K562 (cell line): Measurements from ENCODE around the gene PRRC2A. TPM values are rescaled to one million over a fixed set of nuclear protein-coding genes. Genes with fewer than 3 reads are reported as not detected.

Experiments
- BRD9 ChIP-seq: fragments of 450-650 bp; IDR thresholded peaks from 2 replicates; pipeline ENCODE4 v1.6.1; 2018; ENCODE audit warnings: low read depth; ENCODE audit not compliant: partially characterized antibody
- CREB1 ChIP-seq, 2 experiments: sonication (generic) in 1 of 2; formaldehyde crosslinking in 1 of 2; IDR thresholded peaks; 2 replicates each; pipeline versions ENCODE4 v1.6.1 to v1.8.0; 2012 to 2022; ENCODE audit warnings: inconsistent platforms in 1 of 2, mild to moderate bottlenecking in 1 of 2, missing genetic modification reagents in 1 of 2, moderate library complexity in 1 of 2
- ESRRB ChIP-seq: fragments of 250-450 bp; sonication (Bioruptor Pico); IDR thresholded peaks from 2 replicates; pipeline ENCODE4 v1.5.0; 2020; ENCODE audit warnings: mild to moderate bottlenecking, moderate library complexity, borderline replicate concordance
- HDAC2 ChIP-seq: fragments of 450-650 bp; IDR thresholded peaks from 2 replicates; pipeline ENCODE4 v1.6.1; 2016; ENCODE audit warnings: mild to moderate bottlenecking
- KDM2B ChIP-seq: fragments of 250-450 bp; sonication (Bioruptor Pico); IDR thresholded peaks from 2 replicates; pipeline ENCODE4 v1.8.0; 2021; ENCODE audit warnings: mild to moderate bottlenecking, moderate library complexity
- MAFF ChIP-seq: IDR thresholded peaks from 2 replicates; pipeline ENCODE4 v1.6.1; 2012; ENCODE audit warnings: low read length, improper control_type of control experiment
- NCOA2 ChIP-seq, 2 experiments: fragments of 450-650 bp; IDR thresholded peaks; 2 replicates each; pipeline ENCODE4 v1.6.1; 2018; ENCODE audit warnings: mild to moderate bottlenecking in 2 of 2, moderate library complexity in 1 of 2; ENCODE audit not compliant: partially characterized antibody in 2 of 2
- NUFIP1 ChIP-seq: fragments of 450-650 bp; IDR thresholded peaks from 2 replicates; pipeline ENCODE4 v1.6.1; 2018; ENCODE audit not compliant: partially characterized antibody
- PHF8 ChIP-seq: fragments of 200-600 bp; sonication (generic); IDR thresholded peaks from 2 replicates; pipeline ENCODE4 v1.6.1; 2012; ENCODE audit warnings: mixed run types, mild to moderate bottlenecking, inconsistent platforms, low read length, moderate library complexity, borderline replicate concordance
- PHTF2 ChIP-seq: fragments of 250-450 bp; sonication (Bioruptor Pico); IDR thresholded peaks from 2 replicates; pipeline ENCODE4 v1.5.0; 2021; ENCODE audit warnings: mild to moderate bottlenecking
- RCOR1 ChIP-seq, 2 experiments: IDR thresholded peaks; 2 replicates each; pipeline ENCODE4 v1.6.1; 2012; ENCODE audit warnings: low read depth in 2 of 2, low read length in 2 of 2, borderline replicate concordance in 1 of 2, improper control_type of control experiment in 1 of 2
- SRSF7 ChIP-seq: fragments of 200-400 bp; formaldehyde crosslinking; optimal IDR thresholded peaks from 2 replicates; pipeline ENCODE3; 2017; ENCODE audit warnings: mild to moderate bottlenecking, low read depth, low read length
- TAF15 ChIP-seq: fragments of 200-400 bp; formaldehyde crosslinking; IDR thresholded peaks from 2 replicates; pipeline ENCODE4 v1.6.1; 2017; ENCODE audit warnings: mild to moderate bottlenecking, low read depth, low read length, moderate library complexity
- TBL1XR1 ChIP-seq, 2 experiments: IDR thresholded peaks; 2 replicates each; pipeline ENCODE4 v1.6.1; 2012; ENCODE audit warnings: improper control_type of control experiment in 2 of 2, low read length in 2 of 2, mild to moderate bottlenecking in 1 of 2
- TRIM24 ChIP-seq, 2 experiments: fragments of 450-650 bp; IDR thresholded peaks; 2 replicates each; pipeline ENCODE4 v1.6.1; 2016
- ZC3H4 ChIP-seq: sonication (generic); formaldehyde crosslinking; IDR thresholded peaks from 2 replicates; pipeline ENCODE4 v1.9.0; 2021; ENCODE audit warnings: missing genetic modification reagents, borderline replicate concordance
- ZFPM2 ChIP-seq: fragments of 250-450 bp; sonication (Bioruptor Pico); IDR thresholded peaks from 2 replicates; pipeline ENCODE4 v1.5.1; 2022; ENCODE audit warnings: mild to moderate bottlenecking
- ZNF707 ChIP-seq: fragments of 250-450 bp; sonication (Bioruptor Pico); conservative IDR thresholded peaks from 2 replicates; pipeline ENCODE4 v1.8.0; 2022; ENCODE audit warnings: inconsistent platforms, mild to moderate bottlenecking, moderate library complexity
- ZSCAN29 ChIP-seq: fragments of 450-650 bp; IDR thresholded peaks from 2 replicates; pipeline ENCODE4 v1.6.1; 2017
- polyA plus RNA-seq, 8 experiments: library from polyadenylated mRNA; depleted of rRNA in 4 of 8; stranded (reverse) in 5 of 8; unstranded in 3 of 8; fragments of >200 nt; fragmentation: Nextera tagmentation in 2 of 8; fragmentation: Illumina TruSeq in 1 of 8; extraction: Ambion mirVana in 2 of 8; extraction: Trizol in 1 of 8; gene quantifications; 2 replicates each; pipeline versions ENCODE4 v1.2.1 to v1.2.3, GENCODE V29; 2011 to 2014; ENCODE audit warnings: inconsistent platforms in 1 of 8, missing spikeins in 1 of 8
- total RNA-seq, 7 experiments: library from RNA; depleted of rRNA in 6 of 7; stranded (reverse); fragments of >200 nt in 6 of 7; fragmentation: Illumina TruSeq in 2 of 7; extraction: Trizol in 2 of 7; gene quantifications; 2 replicates each; pipeline versions ENCODE4 v1.2.1 to v1.2.3, GENCODE V29; 2011 to 2021; ENCODE audit warnings: low replicate concordance in 1 of 7
- TF ChIP-seq, protein P1 (sequence below): fragments of 450-650 bp; formaldehyde crosslinking; IDR thresholded peaks from 2 replicates; pipeline ENCODE4 v1.4.0; 2022; ENCODE audit warnings: missing genetic modification characterization
- TF ChIP-seq, protein P2 (sequence below): sonication (generic); IDR thresholded peaks from 2 replicates; pipeline ENCODE4 v1.6.1; 2016
- TF ChIP-seq, protein P3 (sequence below), 2 experiments: fragments of 450-650 bp in 1 of 2; sonication (generic) in 1 of 2; formaldehyde crosslinking in 1 of 2; IDR thresholded peaks in 1 of 2; conservative IDR thresholded peaks in 1 of 2; 2 replicates each; pipeline versions ENCODE4 v1.6.1 to v1.8.1; 2016 to 2023; ENCODE audit warnings: mild to moderate bottlenecking in 2 of 2, moderate library complexity in 2 of 2, inconsistent platforms in 1 of 2, missing genetic modification reagents in 1 of 2
- TF ChIP-seq, protein P4 (sequence below), 2 experiments: fragments of 250-450 bp in 1 of 2; fragments of 450-650 bp in 1 of 2; sonication (Bioruptor Pico) in 1 of 2; IDR thresholded peaks; 2 replicates each; pipeline versions ENCODE4 v1.6.1 to v1.8.0; 2016 to 2021; ENCODE audit warnings: mild to moderate bottlenecking in 2 of 2, moderate library complexity in 2 of 2, missing compliant biosample characterization in 1 of 2, missing genetic modification characterization in 1 of 2

The PRRC2A gene
- total and polyA plus RNA-seq, 9 of the 15 experiments (the other 6 are each of a cell fraction or from before 2014, with no cell fraction given), result 1.0 to 332 (median 63.0) TPM

DNA sequence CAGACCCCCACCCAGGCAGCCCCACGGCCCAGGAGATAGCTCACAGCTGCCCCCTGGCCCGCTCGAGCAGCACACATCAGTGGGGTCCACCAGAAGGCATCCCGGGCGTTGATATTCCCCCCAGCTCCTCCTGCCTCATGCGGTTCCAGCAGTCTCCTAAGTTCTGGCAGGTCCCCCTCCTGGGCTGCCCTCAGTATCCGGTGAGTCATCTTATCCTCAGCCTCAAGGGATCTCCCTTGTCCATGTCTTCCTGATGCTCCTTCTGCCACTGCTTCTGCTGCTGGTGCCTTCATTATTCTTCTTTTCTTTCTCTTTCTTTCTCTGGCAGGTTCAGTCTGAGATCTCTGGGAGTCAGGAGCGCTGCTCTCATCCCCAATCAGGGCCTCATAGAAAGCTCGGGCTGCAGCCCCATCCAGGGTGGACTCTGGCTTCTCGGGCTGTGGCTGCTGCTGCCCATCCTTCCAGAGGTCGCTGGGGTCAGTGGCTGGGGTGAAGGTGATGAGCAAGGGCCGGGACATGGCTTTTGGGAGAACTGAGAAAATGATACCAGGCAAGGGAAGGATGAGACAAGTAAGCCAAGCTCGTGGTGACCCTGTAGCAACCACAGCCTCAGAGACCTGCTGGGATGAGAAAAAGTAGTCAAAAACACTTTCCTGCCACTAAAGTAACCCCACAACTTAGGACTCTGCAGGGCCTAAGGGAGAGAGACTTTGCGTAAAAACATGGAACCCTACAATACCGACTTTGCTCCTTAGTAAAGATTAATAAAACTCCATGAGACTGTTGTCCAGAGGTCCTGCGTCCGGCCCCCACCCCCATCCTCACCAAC is 43.7 kb downstream of the PRRC2A start (continued):
- TF ChIP-seq PHTF2 (CRISPR knock-in tag) (no peak), PHF8 (no peak), KDM2B (no peak), TRIM24 (IDR thresholded peaks at IDR 0.05) (peak in 1 of 2 experiments; percentile 38; a peak in 1 of 4 replicates), ZC3H4 (CRISPR knock-in tag) (no peak), HDAC2 (peak; percentile 93), MAFF (peak; percentile 5; the same call in 1 of the 2 replicates), TAF15 (no peak), BRD9 (peak; percentile 92), TBL1XR1 (IDR thresholded peaks at IDR 0.05; ENCODE audit: low read length in 2 of 2) (peak in 1 of 2 experiments; percentile 23; a peak in 1 of 4 replicates), ZSCAN29 (no peak), ZFPM2 (0 out of 2 replicates have a peak, but pooled peaks have one; percentile 11), CREB1 (IDR thresholded peaks at IDR 0.05) (no peak; the same call in 1 of the 2 replicates), CREB1 (CRISPR knock-in tag; IDR thresholded peaks at IDR 0.05) (no peak), SRSF7 (no peak), RCOR1 (IDR thresholded peaks at IDR 0.05; ENCODE audit: borderline replicate concordance in 1 of 2, low read depth in 2 of 2, low read length in 2 of 2) (peak in 1 of 2 experiments; percentile 91; a peak in 1 of 4 replicates), NCOA2 (IDR thresholded peaks at IDR 0.05; ENCODE audit: partially characterized antibody in 2 of 2) (no peak), ESRRB (CRISPR knock-in tag) (no peak), ZNF707 (CRISPR knock-in tag) (no peak), NUFIP1 (no peak)
- TF ChIP-seq, protein P1, sequence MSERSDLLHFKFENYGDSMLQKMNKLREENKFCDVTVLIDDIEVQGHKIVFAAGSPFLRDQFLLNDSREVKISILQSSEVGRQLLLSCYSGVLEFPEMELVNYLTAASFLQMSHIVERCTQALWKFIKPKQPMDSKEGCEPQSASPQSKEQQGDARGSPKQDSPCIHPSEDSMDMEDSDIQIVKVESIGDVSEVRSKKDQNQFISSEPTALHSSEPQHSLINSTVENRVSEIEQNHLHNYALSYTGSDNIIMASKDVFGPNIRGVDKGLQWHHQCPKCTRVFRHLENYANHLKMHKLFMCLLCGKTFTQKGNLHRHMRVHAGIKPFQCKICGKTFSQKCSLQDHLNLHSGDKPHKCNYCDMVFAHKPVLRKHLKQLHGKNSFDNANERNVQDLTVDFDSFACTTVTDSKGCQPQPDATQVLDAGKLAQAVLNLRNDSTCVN (CRISPR knock-in tag), result 0 out of 2 replicates have a peak, but pooled peaks have one; percentile 10
- TF ChIP-seq, protein P2, sequence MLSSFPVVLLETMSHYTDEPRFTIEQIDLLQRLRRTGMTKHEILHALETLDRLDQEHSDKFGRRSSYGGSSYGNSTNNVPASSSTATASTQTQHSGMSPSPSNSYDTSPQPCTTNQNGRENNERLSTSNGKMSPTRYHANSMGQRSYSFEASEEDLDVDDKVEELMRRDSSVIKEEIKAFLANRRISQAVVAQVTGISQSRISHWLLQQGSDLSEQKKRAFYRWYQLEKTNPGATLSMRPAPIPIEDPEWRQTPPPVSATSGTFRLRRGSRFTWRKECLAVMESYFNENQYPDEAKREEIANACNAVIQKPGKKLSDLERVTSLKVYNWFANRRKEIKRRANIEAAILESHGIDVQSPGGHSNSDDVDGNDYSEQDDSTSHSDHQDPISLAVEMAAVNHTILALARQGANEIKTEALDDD, result 0 out of 2 replicates have a peak, but pooled peaks have one; percentile 3
- TF ChIP-seq, protein P3, sequence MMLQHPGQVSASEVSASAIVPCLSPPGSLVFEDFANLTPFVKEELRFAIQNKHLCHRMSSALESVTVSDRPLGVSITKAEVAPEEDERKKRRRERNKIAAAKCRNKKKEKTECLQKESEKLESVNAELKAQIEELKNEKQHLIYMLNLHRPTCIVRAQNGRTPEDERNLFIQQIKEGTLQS (IDR thresholded peaks at IDR 0.05), result no peak
- TF ChIP-seq, protein P3 (CRISPR knock-in tag; conservative IDR thresholded peaks at IDR 0.05), result peak; percentile 85
- TF ChIP-seq, protein P4, sequence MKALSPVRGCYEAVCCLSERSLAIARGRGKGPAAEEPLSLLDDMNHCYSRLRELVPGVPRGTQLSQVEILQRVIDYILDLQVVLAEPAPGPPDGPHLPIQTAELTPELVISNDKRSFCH (CRISPR knock-in tag; IDR thresholded peaks at IDR 0.05), result no peak
- TF ChIP-seq, protein P4 (tag; IDR thresholded peaks at IDR 0.05), result no peak
